Panc1 (cell line): Measurements from ENCODE around the gene METTL1. TPM values are rescaled to one million over a fixed set of nuclear protein-coding genes. Genes with fewer than 3 reads are reported as not detected.
"Not testable (repeated sequence)": the region's sequence is repeated elsewhere in the genome, so short reads cannot be mapped to it uniquely, and the experiment has no call there.

Experiments used
- ATAC-seq: fragments of 200-7000 bp; cut with Tn5 transposase; 2 replicates; pipeline ENCODE4 v1.9.1; 2020; ENCODE audit warnings: mild to moderate bottlenecking, moderate library complexity
- BruUV-seq: library from RNA; stranded (reverse); fragments of 400-500 nt; replicated peaks from 2 replicates; lab custom pipeline; 2021; lab: Mats Ljungman, UMichigan
- CTCF ChIA-PET: fragments of 300-600 bp; sonication (Branson Sonifier 250); formaldehyde crosslinking; loops from one replicate; lab custom pipeline; 2022; ENCODE audit warnings: antibody characterized with exemption; lab: Charles Lee
- POLR2A ChIA-PET: fragments of 300-600 bp; sonication (Branson Sonifier 250); formaldehyde crosslinking; loops from one replicate; lab custom pipeline; 2022; ENCODE audit warnings: antibody characterized with exemption; lab: Charles Lee
- DNase-seq: peaks from one replicate; pipeline ENCODE4 v3.0.0-alpha.2; 2010; ENCODE audit warnings: low read depth, low spot score
- H3K27ac ChIP-seq: 2 replicates; pipeline ENCODE4 v1.5.1; 2011; ENCODE audit warnings: mild to moderate bottlenecking, low read length, inconsistent platforms
- H3K27me3 ChIP-seq: fragments of 200-500 bp; sonication (Bioruptor generic); 2 replicates; pipeline ENCODE4 v1.6.0; 2014; ENCODE audit warnings: low read length, inconsistent platforms; ENCODE audit not compliant: control insufficient read depth, insufficient read depth
- H3K36me3 ChIP-seq: fragments of 200-500 bp; sonication (Bioruptor generic); 2 replicates; pipeline ENCODE4 v1.5.1; 2014; ENCODE audit warnings: inconsistent platforms, mild to moderate bottlenecking, low read length, moderate library complexity; ENCODE audit not compliant: control insufficient read depth, insufficient read depth
- H3K4me1 ChIP-seq: 2 replicates; pipeline ENCODE4 v1.5.1; 2011; ENCODE audit warnings: inconsistent platforms, mild to moderate bottlenecking, low read length, moderate library complexity; ENCODE audit not compliant: control insufficient read depth, insufficient read depth
- H3K4me3 ChIP-seq, 2 experiments: 2 replicates each; pipeline ENCODE4 v1.5.1; 2011 to 2012; ENCODE audit warnings: low read depth in 2 of 2, low read length in 2 of 2, mild to moderate bottlenecking in 2 of 2, inconsistent platforms in 1 of 2, moderate library complexity in 1 of 2
- H3K9me3 ChIP-seq: fragments of 200-500 bp; sonication (Bioruptor generic); 2 replicates; pipeline ENCODE4 v1.5.1; 2014; ENCODE audit warnings: low read depth, mild to moderate bottlenecking, inconsistent platforms, low read length, moderate library complexity; ENCODE audit not compliant: control insufficient read depth, insufficient read depth
- CTCF ChIP-seq: fragments of 450-650 bp; IDR thresholded peaks from 2 replicates; pipeline ENCODE4 v1.5.1; 2017; ENCODE audit warnings: mild to moderate bottlenecking
- POLR2AphosphoS5 ChIP-seq: IDR thresholded peaks from 2 replicates; pipeline ENCODE4 v1.6.1; 2012; ENCODE audit warnings: mild to moderate bottlenecking, low read depth, low read length, moderate library complexity
- TCF7L2 ChIP-seq: IDR thresholded peaks from 2 replicates; pipeline ENCODE4 v1.6.1; 2011; ENCODE audit warnings: mild to moderate bottlenecking, low read depth, low read length, inconsistent platforms
- in situ Hi-C: cut with HindIII; loops from 2 replicates; pipeline ENCODE4 v1.10.0; 2016; ENCODE audit warnings: low sequenced_read_pairs, low pct_unique_long_range_greater_than_20kb
- intact Hi-C: fragments of 100-400 bp; cut with micrococcal nuclease; formaldehyde crosslinking; loops from one replicate; pipeline ENCODE4 v1.10.0; 2022; ENCODE audit not compliant: unreplicated experiment
- total RNA-seq: library from RNA; stranded (reverse); gene quantifications from one replicate; pipeline ENCODE4 v1.2.1, GENCODE V29; 2021; ENCODE audit not compliant: unreplicated experiment

METTL1 gene
- total RNA-seq, 1 experiment from 2014 or later = 46.5 TPM

DNA sequence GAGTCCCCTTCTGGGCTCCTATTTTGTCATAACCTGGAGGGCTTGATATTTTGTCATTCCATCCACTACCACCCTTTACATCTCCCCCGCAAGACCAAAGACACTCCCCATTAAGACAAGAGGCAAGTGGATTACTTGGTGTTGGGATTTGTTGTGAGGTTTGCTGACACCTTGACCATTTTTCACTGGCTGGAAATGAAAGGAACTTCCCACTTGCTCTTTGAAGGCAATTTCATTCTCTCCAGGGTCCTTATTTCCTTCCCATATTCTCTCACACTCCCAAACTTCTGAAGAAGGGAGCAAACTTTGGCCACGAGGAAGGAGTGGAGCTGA, 48.3 kb downstream of the METTL1 start:
- Histone ChIP-seq H3K36me3 (no peaks in the 10 kb centered on the region), H3K4me1 (peaks cover 4% of the 10 kb centered on the region; the same call in 1 of the 2 replicates), H3K9me3 (no peaks in the 10 kb centered on the region), H3K27ac (no peak overlapping the region), H3K4me3 (no peak overlapping the region), H3K27me3 (no peaks in the 10 kb centered on the region)
- intact Hi-C loops (no loop called here), in situ Hi-C loops (no loop called here)
- DNase-seq (no peak), ATAC-seq (no peak)
- no TSS peak for BruUV-seq
- ChIA-PET CTCF (interaction anchor here (1.1 kb wide), 1 partner anchor 12 kb away, joined by 4 read pairs; no protein-coding TSS in a partner anchor), POLR2A (no interaction called here)
- TF ChIP-seq POLR2AphosphoS5 (no peak), TCF7L2 (no peak), CTCF (no peak)

DNA sequence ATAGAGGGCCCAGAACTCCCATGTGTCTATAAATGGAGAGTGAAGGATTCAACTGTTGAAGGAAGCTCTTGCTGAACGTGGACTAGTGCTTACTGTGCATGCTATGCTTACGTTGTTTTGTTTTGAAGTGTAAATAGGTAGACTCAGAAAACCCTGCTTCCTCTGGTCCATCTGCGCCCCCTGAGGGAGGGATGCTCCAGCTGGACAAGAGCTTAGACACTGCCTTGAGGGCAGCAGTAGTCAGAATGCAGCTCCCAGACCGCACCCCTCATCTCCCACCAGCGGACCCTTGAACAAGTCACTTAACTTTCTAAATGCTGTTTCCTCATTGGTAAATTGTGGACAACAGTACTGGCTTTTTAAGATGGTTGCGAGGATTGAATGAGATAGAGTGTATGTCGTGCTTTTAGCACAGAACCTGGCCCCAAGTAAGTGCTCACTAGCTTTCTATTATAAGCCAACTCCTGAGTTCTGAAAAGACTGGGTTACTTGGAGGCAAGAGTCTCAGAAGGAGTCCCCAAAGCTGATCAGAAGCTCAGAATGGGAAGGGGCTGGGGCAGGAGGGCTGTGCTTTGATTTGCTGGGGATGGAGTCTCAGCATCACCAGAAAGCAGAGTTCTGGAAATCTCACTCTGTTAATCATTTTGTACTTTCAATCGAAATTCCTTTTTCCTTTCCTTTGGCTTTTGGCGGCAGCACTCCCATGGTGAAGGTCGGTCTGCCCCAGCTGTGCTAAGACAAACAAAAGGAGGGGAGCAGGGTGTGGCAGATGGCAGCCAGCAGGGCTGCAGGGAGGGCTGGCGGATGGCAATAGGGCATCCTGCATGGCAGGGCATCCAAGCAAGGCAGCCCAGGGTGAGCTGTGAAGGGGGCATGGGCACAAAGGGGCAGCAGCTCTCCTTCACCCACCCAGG, 48.9 kb downstream of the METTL1 start:
- Histone ChIP-seq H3K36me3 (no peaks in the 10 kb centered on the region), H3K4me1 (peaks cover 4% of the 10 kb centered on the region; the same call in 1 of the 2 replicates), H3K27me3 (no peaks in the 10 kb centered on the region), H3K27ac (no peak overlapping the region), H3K9me3 (no peaks in the 10 kb centered on the region), H3K4me3 (no peak overlapping the region)
- no TSS peak for BruUV-seq
- intact Hi-C loops (no loop called here), in situ Hi-C loops (no loop called here)
- ATAC-seq (no peak), DNase-seq (no peak)
- ChIA-PET POLR2A (no interaction called here), CTCF (interaction anchor here (1.0 to 1.1 kb wide), 2 partner anchors 12 to 33 kb away, joined by 3 to 4 read pairs; no protein-coding TSS in a partner anchor)
- no peak for TF ChIP-seq POLR2AphosphoS5

DNA sequence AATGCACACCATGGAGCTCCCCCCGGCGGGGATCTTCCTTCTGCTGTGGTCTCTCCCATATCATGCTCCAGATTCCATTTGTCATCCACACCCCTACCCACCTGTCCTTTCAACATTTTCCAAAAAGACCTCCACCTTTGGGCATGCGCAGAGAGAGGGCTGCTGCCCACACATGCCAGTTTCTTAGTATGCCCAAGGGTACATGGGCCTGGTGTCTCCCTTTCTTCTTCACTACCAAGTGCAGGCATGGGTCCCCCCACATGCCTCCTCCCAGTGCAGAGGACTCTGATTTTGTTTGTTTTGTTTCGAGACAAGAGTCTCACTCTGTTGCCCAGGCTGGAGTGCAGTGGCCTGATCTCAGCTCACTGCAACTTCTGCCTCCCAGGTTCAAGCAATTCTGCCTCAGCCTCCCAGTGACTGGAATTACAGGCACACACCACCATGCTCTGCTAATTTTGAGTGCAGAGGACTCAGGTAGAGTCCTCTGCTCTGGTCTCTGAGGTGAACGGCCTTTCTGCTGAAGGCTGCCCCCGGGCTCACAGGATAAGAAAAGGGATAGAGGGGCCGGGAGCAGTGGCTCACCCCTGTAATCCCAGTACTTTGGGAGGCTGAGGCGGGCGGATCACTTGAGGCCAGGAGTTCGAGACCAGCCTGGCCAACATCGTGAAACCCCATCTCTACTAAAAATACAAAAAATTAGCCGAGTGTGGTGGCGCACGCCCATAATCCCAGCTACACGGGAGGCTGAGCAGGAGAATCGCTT, 49.9 kb downstream of the METTL1 start:
- ATAC-seq, intact Hi-C loops, H3K9me3 ChIP-seq, POLR2A ChIA-PET, H3K27ac ChIP-seq, BruUV-seq, H3K4me3 ChIP-seq, in situ Hi-C loops, DNase-seq, H3K36me3 ChIP-seq, H3K4me1 ChIP-seq, H3K27me3 ChIP-seq: not testable (repeated sequence)
- CTCF ChIA-PET = interaction anchor here (1.0 kb wide), 1 partner anchor 34 kb away, joined by 3 read pairs; no protein-coding TSS in a partner anchor
